Natural killer cell (primary cell): ENCODE measurements around the gene PRKN. TPM values are rescaled to one million over a fixed set of nuclear protein-coding genes. Genes with fewer than 3 reads are reported as not detected.

Source experiments
- ATAC-seq, 3 donors: fragments of 150-1000 bp in 2 of 3; fragments of 200-7000 bp in 1 of 3; cut with Tn5 transposase; 1 replicate in 1 of 3; 2 replicates in 2 of 3; pipeline ENCODE4 v1.10.0; 2021; ENCODE audit warnings: mild to moderate bottlenecking in 2 of 3, moderate library complexity in 2 of 3
- DNase-seq, 2 donors: peaks; one replicate each; pipeline versions ENCODE4 v3.0.0 to v3.0.0-alpha.2; 2013 to 2021; ENCODE audit warnings: mixed read lengths in 1 of 2
- H3K27ac ChIP-seq: one replicate; pipeline ENCODE4 v1.5.1; 2013; ENCODE audit warnings: mild to moderate bottlenecking, low read length
- H3K27me3 ChIP-seq: one replicate; pipeline ENCODE4 v1.6.1; 2013; ENCODE audit warnings: low read length; ENCODE audit not compliant: control insufficient read depth, insufficient read depth
- H3K36me3 ChIP-seq: one replicate; pipeline ENCODE4 v1.6.1; 2013; ENCODE audit warnings: low read length; ENCODE audit not compliant: control insufficient read depth, insufficient read depth
- H3K4me1 ChIP-seq: one replicate; pipeline ENCODE4 v1.6.1; 2013; ENCODE audit warnings: low read length; ENCODE audit not compliant: control insufficient read depth, insufficient read depth
- H3K4me3 ChIP-seq: one replicate; pipeline ENCODE4 v1.5.1; 2013; ENCODE audit warnings: low read length
- H3K9me3 ChIP-seq: one replicate; pipeline ENCODE4 v1.6.1; 2013; ENCODE audit warnings: low read length; ENCODE audit not compliant: control insufficient read depth, insufficient read depth
- H3K27ac Mint-ChIP-seq, 2 donors: one replicate each; pipeline ENCODE4 v1.8.0; 2022; ENCODE audit warnings: mild to moderate bottlenecking in 2 of 2, mixed read lengths in 2 of 2, moderate library complexity in 1 of 2
- H3K27me3 Mint-ChIP-seq, 2 donors: one replicate each; pipeline ENCODE4 v1.8.0; 2022; ENCODE audit warnings: low read depth in 2 of 2, mixed read lengths in 2 of 2
- H3K36me3 Mint-ChIP-seq: one replicate; pipeline ENCODE4 v1.8.0; 2022; ENCODE audit warnings: mixed read lengths
- H3K4me1 Mint-ChIP-seq, 2 donors: one replicate each; pipeline ENCODE4 v1.8.0; 2022; ENCODE audit warnings: mixed read lengths in 2 of 2
- H3K4me3 Mint-ChIP-seq: one replicate; pipeline ENCODE4 v1.8.0; 2022; ENCODE audit warnings: mild to moderate bottlenecking, moderate library complexity, mixed read lengths
- H3K9me3 Mint-ChIP-seq, 2 donors: one replicate each; pipeline ENCODE4 v1.8.0; 2022; ENCODE audit warnings: mixed read lengths in 2 of 2
- WGBS: methylation state at CpG from one replicate; pipeline ENCODE4 v1.1.7; 2013; ENCODE audit warnings: missing lambda C conversion rate; ENCODE audit not compliant: insufficient coverage; 5-methylcytosine and 5-hydroxymethylcytosine counted together
- intact Hi-C: fragments of 100-400 bp; cut with micrococcal nuclease; formaldehyde crosslinking; loops from one replicate; pipeline ENCODE4 v1.14.2; 2022
- total RNA-seq, 4 donors: library from RNA; stranded (reverse); fragments of 120-200 nt in 1 of 4; gene quantifications; one replicate each; pipeline versions ENCODE4 v1.2.3 to v1.2.4, GENCODE V29; 2013 to 2022
- TF ChIP-seq, protein P1 (sequence below): fragments of 200-600 bp; IDR thresholded peaks from one replicate; pipeline ENCODE4 v1.8.0; 2022; ENCODE audit warnings: antibody characterized with exemption

The PRKN gene
- total RNA-seq, 3 donors from 2014 or later (not counting 1 experiment from before 2014, with no cell fraction given), result 1.4 to 1.9 (median 1.9) TPM

DNA sequence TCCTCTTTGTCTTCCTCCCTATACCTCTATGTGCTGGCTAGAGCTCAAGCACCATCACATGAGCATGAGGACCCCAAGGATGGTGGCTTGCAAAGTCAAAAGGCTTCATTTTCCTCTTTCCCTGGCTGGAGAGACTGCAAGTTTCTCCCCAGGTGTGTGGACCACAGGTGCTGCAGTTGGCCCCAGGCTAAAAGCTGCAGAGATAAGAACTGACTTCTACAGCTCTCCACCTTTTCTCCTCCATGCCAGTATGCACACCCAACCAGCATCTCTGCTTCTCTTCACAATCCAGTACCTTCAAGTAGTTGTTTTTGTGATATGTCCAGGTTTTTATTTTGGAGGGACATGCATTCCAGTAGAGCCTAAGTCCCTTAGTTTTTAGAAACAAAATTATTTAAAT, 29.1 kb downstream of the PRKN start:
- no peaks in the 10 kb centered on the region for H3K36me3 ChIP-seq
- Mint-ChIP-seq H3K27ac (no peak overlapping the region), H3K9me3 (no peaks in the 10 kb centered on the region), H3K4me1 (no peaks in the 10 kb centered on the region), H3K4me3 (no peak overlapping the region), H3K36me3 (no peaks in the 10 kb centered on the region), H3K27me3 (peaks cover 2 to 16% of the 10 kb centered on the region in 2 donors)
- DNase-seq, result no peak
- TF ChIP-seq, protein P1, sequence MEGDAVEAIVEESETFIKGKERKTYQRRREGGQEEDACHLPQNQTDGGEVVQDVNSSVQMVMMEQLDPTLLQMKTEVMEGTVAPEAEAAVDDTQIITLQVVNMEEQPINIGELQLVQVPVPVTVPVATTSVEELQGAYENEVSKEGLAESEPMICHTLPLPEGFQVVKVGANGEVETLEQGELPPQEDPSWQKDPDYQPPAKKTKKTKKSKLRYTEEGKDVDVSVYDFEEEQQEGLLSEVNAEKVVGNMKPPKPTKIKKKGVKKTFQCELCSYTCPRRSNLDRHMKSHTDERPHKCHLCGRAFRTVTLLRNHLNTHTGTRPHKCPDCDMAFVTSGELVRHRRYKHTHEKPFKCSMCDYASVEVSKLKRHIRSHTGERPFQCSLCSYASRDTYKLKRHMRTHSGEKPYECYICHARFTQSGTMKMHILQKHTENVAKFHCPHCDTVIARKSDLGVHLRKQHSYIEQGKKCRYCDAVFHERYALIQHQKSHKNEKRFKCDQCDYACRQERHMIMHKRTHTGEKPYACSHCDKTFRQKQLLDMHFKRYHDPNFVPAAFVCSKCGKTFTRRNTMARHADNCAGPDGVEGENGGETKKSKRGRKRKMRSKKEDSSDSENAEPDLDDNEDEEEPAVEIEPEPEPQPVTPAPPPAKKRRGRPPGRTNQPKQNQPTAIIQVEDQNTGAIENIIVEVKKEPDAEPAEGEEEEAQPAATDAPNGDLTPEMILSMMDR, result no peak
- no peak overlapping the region for H3K27ac ChIP-seq
- H3K9me3 ChIP-seq, result no peaks in the 10 kb centered on the region
- ATAC-seq, result no peak
- H3K27me3 ChIP-seq, result no peaks in the 10 kb centered on the region
- no peak overlapping the region for H3K4me3 ChIP-seq
- H3K4me1 ChIP-seq, result no peaks in the 10 kb centered on the region
- intact Hi-C loops, result no loop called here

DNA sequence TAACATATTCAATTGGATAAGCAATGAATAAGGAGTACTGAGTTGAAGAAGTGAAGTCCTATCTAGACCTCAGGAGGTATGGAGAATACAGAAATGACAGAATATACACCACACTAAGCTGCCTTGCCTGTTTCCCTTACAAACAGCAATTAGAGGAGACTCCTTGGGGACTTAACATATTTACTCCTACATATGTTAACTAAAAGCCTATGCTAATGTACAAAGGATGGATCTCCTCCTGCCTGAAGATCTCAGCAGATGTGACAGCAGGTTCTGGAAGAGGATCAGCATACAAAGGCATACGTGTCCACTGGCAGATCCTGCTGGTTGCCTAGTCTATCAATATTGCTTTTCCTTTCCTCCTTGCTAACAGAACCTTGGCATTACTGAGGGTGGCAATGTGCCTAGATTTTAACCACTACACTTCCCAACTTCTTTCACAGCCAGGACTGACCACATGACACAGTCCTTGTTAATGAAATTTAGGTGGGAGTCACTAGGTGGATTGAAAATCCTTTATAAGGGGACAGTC, 29.6 kb downstream of the PRKN start:
- whole genome bisulfite sequencing, result 90% methylated on average over 1 of the region's 1 CpG
- H3K27me3 Mint-ChIP-seq, result peaks cover 2 to 16% of the 10 kb centered on the region in 2 donors
- ATAC-seq, result no peak
- no peak for DNase-seq
- no peaks in the 10 kb centered on the region for H3K36me3 Mint-ChIP-seq
- Histone ChIP-seq H3K36me3 (no peaks in the 10 kb centered on the region), H3K4me3 (no peak overlapping the region), H3K27me3 (no peaks in the 10 kb centered on the region), H3K4me1 (no peaks in the 10 kb centered on the region), H3K27ac (no peak overlapping the region), H3K9me3 (no peaks in the 10 kb centered on the region)
- intact Hi-C loops, result no loop called here
- H3K9me3 Mint-ChIP-seq, result no peaks in the 10 kb centered on the region
- H3K4me3 Mint-ChIP-seq, result no peak overlapping the region
- H3K27ac Mint-ChIP-seq, result no peak overlapping the region
- TF ChIP-seq, protein P1, result no peak
- no peaks in the 10 kb centered on the region for H3K4me1 Mint-ChIP-seq

GRCh38 chr6:162690158-162690557, 37.4 kb downstream of the PRKN start:
- no peaks in the 10 kb centered on the region for H3K27me3 ChIP-seq
- peaks cover 0 to 2% of the 10 kb centered on the region in 2 donors for H3K9me3 Mint-ChIP-seq
- 81% methylated on average over 5 of the region's 5 CpGs for WGBS
- intact Hi-C loops, result no loop called here
- no peak overlapping the region for H3K27ac Mint-ChIP-seq
- TF ChIP-seq, protein P1, result no peak
- DNase-seq, result no peak
- H3K9me3 ChIP-seq, result no peaks in the 10 kb centered on the region
- no peak overlapping the region for H3K4me3 Mint-ChIP-seq
- no peaks in the 10 kb centered on the region for H3K4me1 ChIP-seq
- H3K27ac ChIP-seq, result no peak overlapping the region
- no peak overlapping the region for H3K4me3 ChIP-seq
- no peaks in the 10 kb centered on the region for H3K4me1 Mint-ChIP-seq
- H3K27me3 Mint-ChIP-seq, result no peaks in the 10 kb centered on the region
- H3K36me3 Mint-ChIP-seq, result no peaks in the 10 kb centered on the region
- H3K36me3 ChIP-seq, result no peaks in the 10 kb centered on the region
- no peak for ATAC-seq

- intact Hi-C loops, result no loop called here
- Histone ChIP-seq H3K27me3 (no peaks in the 10 kb centered on the region), H3K27ac (no peak overlapping the region), H3K36me3 (no peaks in the 10 kb centered on the region), H3K9me3 (no peaks in the 10 kb centered on the region), H3K4me1 (no peaks in the 10 kb centered on the region), H3K4me3 (no peak overlapping the region)
- Mint-ChIP-seq H3K36me3 (no peaks in the 10 kb centered on the region), H3K4me3 (no peak overlapping the region), H3K27me3 (no peaks in the 10 kb centered on the region), H3K27ac (no peak overlapping the region), H3K4me1 (no peaks in the 10 kb centered on the region), H3K9me3 (peaks cover 0 to 2% of the 10 kb centered on the region in 2 donors)
- TF ChIP-seq, protein P1, result no peak
- WGBS, result 97% methylated on average over 3 of the region's 3 CpGs
- no peak for ATAC-seq
- DNase-seq, result no peak
Observed at GRCh38 chr6:162688751-162689345, 38.7 kb downstream of the PRKN start.
